SW 1271 (cell line): Measurements from ENCODE around the gene IBA57.

Experiments
- DNase-seq, 2 experiments: peaks; one replicate each; lab custom pipeline; 2025; lab: John Stamatoyannopoulos, UW

IBA57 gene

DNA sequence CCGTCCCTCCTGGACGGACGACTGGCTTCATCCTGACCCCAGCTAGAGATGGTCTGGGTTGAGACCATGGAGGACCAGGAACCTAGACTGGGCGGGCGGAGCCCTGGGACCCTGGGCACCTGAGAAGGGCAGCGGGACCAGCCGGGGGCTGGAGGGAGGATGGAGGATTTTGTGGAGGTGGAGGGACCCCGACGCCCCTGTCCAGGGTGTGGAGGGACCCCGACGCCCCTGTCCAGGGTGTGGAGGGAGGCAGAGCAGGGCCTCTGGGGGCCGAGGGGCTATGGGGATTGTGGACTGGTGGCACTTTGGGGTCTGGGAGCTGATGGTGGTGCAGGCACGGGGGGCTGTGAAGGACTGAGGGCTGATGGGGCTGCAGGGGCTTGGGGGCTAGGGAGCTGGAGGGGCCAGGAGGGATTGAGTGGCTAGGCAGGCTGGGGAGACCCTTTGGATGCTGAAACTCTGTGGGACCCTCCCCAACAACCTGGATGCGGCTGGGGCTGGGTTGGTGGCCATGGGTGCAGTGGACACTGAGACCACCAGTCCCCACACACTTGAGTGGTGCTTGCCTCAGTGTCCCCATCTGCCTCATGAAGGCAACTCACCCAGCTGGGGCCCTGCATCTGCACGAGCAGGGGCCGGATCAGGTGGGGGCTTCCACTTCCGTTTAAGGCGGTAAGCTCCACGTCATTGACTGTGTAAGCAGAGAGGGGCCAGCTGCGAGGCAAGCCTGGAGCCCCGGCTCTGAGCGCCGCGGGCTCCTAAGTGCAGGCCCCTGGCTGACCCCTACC lies 8.5 kb upstream of the IBA57 start:
- DNase-seq: no peak

DNA sequence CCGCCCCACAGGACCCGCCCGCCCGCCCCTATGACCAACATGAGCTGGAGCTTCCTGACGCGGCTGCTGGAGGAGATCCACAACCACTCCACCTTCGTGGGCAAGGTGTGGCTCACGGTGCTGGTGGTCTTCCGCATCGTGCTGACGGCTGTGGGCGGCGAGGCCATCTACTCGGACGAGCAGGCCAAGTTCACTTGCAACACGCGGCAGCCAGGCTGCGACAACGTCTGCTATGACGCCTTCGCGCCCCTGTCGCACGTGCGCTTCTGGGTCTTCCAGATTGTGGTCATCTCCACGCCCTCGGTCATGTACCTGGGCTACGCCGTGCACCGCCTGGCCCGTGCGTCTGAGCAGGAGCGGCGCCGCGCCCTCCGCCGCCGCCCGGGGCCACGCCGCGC lies 7.9 kb upstream of the IBA57 start:
- DNase-seq: no peak

DNA sequence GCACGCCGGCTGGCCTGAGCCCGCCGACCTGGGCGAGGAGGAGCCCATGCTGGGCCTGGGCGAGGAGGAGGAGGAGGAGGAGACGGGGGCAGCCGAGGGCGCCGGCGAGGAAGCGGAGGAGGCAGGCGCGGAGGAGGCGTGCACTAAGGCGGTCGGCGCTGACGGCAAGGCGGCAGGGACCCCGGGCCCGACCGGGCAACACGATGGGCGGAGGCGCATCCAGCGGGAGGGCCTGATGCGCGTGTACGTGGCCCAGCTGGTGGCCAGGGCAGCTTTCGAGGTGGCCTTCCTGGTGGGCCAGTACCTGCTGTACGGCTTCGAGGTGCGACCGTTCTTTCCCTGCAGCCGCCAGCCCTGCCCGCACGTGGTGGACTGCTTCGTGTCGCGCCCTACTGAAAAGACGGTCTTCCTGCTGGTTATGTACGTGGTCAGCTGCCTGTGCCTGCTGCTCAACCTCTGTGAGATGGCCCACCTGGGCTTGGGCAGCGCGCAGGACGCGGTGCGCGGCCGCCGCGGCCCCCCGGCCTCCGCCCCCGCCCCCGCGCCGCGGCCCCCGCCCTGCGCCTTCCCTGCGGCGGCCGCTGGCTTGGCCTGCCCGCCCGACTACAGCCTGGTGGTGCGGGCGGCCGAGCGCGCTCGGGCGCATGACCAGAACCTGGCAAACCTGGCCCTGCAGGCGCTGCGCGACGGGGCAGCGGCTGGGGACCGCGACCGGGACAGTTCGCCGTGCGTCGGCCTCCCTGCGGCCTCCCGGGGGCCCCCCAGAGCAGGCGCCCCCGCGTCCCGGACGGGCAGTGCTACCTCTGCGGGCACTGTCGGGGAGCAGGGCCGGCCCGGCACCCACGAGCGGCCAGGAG lies 7.2 kb upstream of the IBA57 start:
- no peak for DNase-seq

- no peak for DNase-seq
Measured at GRCh38 chr1:228159008-228159665, 6.5 kb upstream of the IBA57 start.

GRCh38 chr1:228160201-228160761 lies 5.3 kb upstream of the IBA57 start:
- DNase-seq: no peak

DNA sequence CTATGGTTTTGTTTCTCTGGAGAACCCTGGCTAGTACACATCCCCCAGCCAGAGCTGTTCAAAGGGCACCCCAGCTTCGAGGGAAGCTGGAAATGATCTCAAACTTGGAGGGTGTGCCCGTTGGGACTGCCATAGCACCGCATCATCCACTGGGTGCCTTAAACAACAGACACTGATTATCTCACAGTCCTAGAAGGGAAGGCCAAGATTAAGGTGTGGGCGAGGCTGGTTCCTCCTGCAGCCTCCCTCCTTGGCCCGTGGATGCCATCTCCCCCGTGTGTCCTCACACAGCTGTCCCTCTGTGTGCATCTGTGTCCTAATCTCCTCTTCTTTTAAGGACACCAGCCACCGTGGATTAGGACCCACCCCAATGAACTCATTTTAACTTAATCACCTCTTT lies 4.2 kb upstream of the IBA57 start:
- DNase-seq: no peak

- no peak for DNase-seq
Measured at GRCh38 chr1:228161866-228162265, 3.7 kb upstream of the IBA57 start.

GRCh38 chr1:228162286-228163006 lies 3.2 kb upstream of the IBA57 start:
- no peak for DNase-seq

- no peak for DNase-seq
Measured at GRCh38 chr1:228163007-228163753, 2.4 kb upstream of the IBA57 start.

DNA sequence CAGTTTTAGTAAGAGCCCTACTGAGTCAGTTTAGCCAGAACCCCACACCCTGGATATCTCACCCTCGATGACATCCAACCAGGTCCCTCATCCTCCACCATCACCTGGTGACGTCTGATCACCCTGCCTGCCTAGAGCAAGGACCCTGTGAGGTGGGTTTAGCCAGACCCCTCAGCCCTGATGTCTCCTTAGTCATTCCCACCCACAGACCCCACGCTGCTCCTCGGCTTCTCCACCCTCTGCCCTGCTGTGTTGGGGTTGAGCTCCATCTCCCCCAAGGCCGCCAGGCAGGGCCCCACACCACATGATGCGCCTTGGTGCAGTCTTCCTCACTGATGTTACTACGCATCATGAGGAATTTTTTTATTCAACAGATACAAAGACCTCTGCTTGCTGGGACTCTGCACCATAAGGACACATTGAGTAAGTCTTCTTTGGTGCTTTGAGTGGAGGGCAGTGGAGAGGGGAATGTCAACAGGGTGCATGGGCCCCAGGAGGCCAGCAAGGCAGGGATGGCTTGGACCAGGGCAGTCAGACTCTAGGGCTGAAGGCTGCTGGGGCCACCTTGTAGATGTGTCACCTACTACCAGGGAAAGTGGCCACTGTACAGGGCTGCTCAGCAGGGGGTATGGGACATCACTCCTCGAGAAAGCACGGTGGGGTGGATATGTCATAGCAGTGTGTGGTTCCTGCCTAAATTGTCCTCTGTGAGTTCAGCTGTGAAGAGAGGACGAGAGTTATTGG lies 1.7 kb upstream of the IBA57 start:
- no peak for DNase-seq

DNA sequence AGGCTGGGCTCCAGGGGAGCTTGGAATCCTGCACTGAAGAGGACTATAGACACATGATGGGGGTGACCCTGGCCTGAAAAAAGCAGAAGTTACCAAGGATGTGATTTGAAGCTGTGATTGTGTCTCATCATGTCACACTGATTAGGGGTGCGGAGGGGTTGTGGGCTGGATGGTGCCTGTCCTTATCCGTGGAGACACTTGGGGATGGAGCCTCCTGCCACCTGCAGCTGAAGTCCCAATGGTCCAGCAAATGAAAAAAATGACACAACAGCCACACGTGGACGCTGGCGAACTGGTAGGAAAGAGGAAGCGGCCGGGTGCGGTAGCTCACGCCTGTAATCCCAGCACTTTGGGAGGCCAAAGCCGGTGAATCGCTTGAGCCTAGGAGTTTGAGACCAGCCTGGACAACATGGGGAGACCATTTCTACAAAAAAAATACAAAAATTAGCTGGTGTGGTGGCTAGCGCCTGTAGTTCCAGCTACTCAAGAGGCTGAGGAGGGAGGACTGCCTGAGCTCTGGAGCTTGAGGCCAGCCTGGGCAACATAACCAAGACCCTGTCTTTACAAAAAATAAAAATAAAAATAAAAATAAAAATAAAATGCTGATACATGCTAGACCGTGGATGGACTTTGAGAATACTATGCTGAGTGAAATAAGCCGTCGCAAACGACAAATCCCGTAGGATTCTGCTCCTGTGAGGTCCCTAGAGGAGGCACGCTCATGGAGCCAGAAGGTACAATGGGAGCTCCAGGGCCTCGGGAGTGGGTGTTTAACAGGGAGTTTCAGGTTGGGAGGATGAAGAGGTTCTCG lies 838 bp upstream of the IBA57 start:
- no peak for DNase-seq

DNA sequence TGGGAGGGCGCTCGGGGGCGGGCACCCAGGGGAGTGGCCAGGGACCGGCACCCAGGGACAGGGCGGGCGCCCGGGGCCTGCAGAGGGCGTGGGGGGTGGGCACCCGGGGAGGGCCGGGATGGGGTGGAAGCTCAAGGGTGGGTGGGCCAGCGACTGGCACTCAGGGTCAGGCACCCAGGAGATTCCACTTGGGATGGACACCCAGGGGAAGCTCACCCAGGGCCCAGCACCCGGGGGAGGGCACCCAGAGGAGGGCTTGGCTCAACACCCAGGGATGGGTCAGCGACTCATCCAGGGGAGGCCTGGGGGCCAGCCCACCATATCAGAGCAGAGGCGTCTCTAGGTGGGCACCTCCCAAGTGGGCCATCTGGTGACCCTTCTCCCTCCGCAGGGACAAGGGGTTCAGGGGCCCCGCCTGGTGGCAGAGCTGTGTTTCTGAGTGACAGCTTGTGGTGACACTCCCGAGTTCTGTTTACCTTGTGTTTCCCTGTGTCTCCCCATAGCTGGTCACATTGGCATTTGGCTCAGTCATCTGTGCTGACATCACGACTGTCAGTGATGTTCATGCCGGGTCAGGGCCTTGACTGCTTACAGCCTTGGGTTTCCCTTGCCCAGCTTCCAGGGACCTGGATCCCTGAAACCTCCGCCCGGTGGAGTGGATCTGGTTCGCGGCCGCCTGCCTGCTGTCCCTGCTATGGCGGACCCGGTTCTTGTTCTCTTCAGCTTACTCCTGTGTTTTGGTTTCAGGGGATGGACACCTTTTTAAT lies 749 bp downstream of the IBA57 start:
- DNase-seq: peak in 1 of 2 experiments; percentile 58

DNA sequence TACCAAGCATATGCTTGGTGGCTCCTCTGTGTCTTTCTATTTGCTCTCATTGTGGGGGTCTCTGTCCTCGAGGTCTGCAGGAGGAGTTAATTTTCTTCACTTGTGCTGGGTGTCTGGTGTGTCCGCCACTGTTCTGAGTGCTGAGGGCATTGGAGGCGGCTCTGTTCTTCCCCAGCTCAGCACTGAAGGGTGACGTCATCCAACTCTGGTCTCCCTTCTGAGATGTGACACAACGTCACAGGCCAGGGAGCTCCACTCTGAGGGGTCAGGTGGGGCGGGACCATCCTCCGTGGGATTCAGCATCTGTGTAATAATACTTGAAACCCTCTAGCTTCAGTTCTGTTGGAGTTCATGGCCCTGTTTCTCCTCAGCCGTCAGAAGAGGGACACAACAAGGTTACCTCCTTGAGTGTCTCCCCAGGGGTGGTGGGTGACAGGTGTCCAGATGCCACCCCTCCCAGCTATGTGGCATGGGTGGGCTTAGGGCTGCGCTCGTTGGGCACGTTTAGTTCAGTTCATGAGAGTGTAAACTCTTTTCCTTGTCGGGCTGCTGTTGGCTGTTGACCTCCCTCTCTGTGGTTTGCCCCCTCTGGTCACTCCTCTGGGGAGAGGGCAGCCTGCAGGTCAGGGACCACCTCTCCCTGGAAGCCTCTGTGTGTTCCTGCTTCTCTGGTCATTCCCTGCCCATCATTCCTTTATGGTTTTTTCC lies 3.1 kb downstream of the IBA57 start:
- DNase-seq: no peak

- no peak for DNase-seq
Measured at GRCh38 chr1:228169345-228169744, 3.7 kb downstream of the IBA57 start.

GRCh38 chr1:228170666-228171065 lies 5.1 kb downstream of the IBA57 start:
- no peak for DNase-seq

- DNase-seq: no peak
Measured at GRCh38 chr1:228171221-228171891, 5.8 kb downstream of the IBA57 start.
